Superior temporal gyrus (tissue), 1 donor: ENCODE data around the gene ANKIB1.
A peak's percentile ranks its signal among the peaks of the same experiment; 100 is the strongest.

ENCODE experiments used
- DNase-seq: peaks from one replicate; pipeline ENCODE4 v3.0.0-alpha.2; 2016; ENCODE audit errors: extremely low spot score

Gene ANKIB1

GRCh38 chr7:92447345-92448204, 201.8 kb downstream of the ANKIB1 start, which contains the start of gene GATAD1:
GATAD1 (plus strand) TSS chr7:92447482; CDS start chr7:92447730, 248 bp downstream.
- peak; percentile 96 for DNase-seq

DNA sequence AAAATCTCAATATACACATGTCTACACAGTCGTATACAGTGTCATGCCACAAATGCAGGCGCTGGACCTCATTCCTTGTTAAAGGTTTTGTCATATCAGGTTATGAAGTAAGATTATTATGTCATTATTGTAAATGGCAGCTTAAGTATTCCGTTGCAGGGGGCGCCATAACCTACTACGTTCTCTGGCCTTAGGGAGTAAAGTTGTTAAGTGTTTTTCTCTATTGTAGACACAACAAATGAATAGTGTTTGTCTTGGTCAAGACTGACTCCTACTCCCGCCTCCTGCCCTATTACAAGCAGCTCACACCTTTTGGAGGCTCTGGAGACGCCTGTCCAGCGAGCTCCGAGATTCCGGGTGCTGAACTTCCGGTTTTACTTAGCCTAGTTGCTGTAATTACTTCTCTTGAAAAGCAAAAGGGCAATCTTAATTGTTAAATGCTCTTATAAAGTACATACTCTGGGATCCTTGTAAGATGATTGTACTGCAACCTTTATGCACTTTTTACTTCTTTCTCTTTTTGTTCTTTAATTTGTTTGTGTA, 202.5 kb downstream of the ANKIB1 start:
- peak; percentile 83 for DNase-seq
